Lower leg skin (tissue), 4 donors: ENCODE results near the gene SUB1. TPM values are rescaled to one million over a fixed set of nuclear protein-coding genes. Genes with fewer than 3 reads are reported as not detected.
"Not testable (repeated sequence)": the region's sequence is repeated elsewhere in the genome, so short reads cannot be mapped to it uniquely, and the experiment has no call there.

Experiments
- DNase-seq, 2 donors: peaks; one replicate each; pipeline ENCODE4 v3.0.0-alpha.2; 2019; ENCODE audit warnings: low spot score in 2 of 2
- H3K4me3 ChIP-seq: fragments of 200-600 bp; sonication (generic); 2 replicates; pipeline ENCODE4 v1.5.1; 2017; ENCODE audit warnings: mild to moderate bottlenecking, low read depth; ENCODE audit not compliant: poor library complexity, severe bottlenecking
- POLR2A ChIP-seq, 2 donors: fragments of 450-650 bp; IDR thresholded peaks; one replicate each; pipeline ENCODE4 v1.6.1; 2016 to 2017; ENCODE audit warnings: antibody characterized with exemption in 2 of 2, mild to moderate bottlenecking in 1 of 2, moderate library complexity in 1 of 2
- WGBS, 2 donors: methylation state at CpG; one replicate each; pipeline ENCODE4 v1.1.5; 2018; 5-methylcytosine and 5-hydroxymethylcytosine counted together
- intact Hi-C: fragments of 100-400 bp; cut with DNase I; formaldehyde crosslinking; loops from one replicate; pipeline ENCODE4 v1.15.0; 2023; ENCODE audit warnings: low total_unique reads
- total RNA-seq, 4 donors: library from RNA; depleted of rRNA; stranded (reverse); fragments of >200 nt; gene quantifications; one replicate each; pipeline ENCODE4 v1.1.0, GENCODE V29; 2016
- TF ChIP-seq, protein P1 (sequence below), 3 donors: fragments of 450-650 bp; IDR thresholded peaks; one replicate each; pipeline ENCODE4 v1.5.1; 2016; ENCODE audit warnings: antibody characterized with exemption in 3 of 3, mild to moderate bottlenecking in 3 of 3, moderate library complexity in 2 of 3

The SUB1 gene
- total RNA-seq, 4 donors from 2014 or later: 63.0 to 137 (median 102) TPM

DNA sequence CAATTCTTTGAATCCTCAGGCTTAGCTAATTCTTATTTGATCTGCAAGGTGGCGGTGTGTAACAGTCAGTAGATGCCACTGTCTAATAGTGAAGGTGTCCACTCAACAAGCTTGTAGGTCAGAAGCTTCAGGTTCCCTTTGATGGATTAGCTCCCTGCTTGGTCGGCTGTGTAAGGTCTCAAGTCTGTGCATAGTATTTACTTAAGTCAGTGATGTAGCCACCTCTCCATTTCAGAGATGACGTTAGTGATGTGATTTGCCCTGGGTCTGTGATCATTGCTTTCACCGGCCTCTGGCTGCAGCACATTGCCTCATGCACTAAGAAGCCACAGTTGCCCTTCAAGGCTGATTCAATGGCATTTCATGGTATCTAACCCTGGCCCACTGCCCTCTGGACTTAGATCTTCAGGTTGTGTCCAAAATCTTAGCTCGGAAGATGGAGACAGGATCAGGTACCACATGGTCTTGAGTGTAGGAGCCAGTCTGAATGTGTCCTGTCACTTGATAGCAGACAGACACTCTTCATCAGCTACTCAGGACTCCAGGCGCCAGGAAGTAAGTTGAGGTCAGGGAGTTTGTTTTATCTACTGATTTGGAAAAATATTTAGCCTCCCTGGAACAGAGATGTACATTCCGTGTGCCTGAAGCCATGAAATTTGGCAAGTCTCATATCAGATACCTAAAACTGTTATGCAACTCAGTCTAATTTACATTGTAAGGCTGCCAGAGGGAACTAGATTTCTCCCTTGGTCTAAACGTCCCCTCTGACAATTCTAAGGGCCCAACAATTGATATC is 42.9 kb downstream of the SUB1 start:
- TF ChIP-seq, protein P1, sequence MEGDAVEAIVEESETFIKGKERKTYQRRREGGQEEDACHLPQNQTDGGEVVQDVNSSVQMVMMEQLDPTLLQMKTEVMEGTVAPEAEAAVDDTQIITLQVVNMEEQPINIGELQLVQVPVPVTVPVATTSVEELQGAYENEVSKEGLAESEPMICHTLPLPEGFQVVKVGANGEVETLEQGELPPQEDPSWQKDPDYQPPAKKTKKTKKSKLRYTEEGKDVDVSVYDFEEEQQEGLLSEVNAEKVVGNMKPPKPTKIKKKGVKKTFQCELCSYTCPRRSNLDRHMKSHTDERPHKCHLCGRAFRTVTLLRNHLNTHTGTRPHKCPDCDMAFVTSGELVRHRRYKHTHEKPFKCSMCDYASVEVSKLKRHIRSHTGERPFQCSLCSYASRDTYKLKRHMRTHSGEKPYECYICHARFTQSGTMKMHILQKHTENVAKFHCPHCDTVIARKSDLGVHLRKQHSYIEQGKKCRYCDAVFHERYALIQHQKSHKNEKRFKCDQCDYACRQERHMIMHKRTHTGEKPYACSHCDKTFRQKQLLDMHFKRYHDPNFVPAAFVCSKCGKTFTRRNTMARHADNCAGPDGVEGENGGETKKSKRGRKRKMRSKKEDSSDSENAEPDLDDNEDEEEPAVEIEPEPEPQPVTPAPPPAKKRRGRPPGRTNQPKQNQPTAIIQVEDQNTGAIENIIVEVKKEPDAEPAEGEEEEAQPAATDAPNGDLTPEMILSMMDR (IDR thresholded peaks at IDR 0.05): no peak
- TF ChIP-seq POLR2A (IDR thresholded peaks at IDR 0.05): no peak
- DNase-seq: no peak
- WGBS, 2 donors: 56 to 64% methylated on average over 8 of the region's 8 CpGs
- intact Hi-C loops: no loop called here
- H3K4me3 ChIP-seq: no peak overlapping the region

DNA sequence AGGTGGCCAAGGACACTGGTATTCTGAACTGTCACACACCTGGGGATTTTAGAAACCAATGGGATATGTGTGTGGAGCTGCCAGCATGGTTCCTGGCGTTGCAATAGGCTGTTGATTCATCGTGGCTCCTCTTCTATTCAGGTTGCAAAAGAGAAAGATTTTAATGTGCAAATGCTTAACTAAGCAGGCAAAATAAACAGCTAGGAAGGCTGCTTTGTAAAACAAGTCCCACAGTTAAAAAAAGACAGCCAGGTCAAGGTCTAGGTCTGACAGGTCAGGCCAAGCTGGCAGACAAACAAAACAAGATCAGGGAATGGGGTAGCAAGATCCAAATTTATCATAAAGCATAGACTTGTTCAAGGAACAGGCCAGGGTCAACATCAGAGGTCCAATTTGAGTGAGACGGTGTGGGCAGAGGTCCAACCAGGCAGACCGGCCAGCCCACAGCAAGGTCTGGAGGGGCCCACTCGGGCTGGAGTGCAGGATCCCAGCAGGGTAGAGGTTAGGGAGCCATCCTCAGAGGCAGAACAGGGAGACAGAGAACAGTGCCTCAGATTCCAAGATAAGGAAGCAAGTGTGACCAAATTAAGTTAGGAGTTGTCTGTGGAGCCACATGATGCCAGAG is 45.6 kb downstream of the SUB1 start:
- H3K4me3 ChIP-seq: no peak overlapping the region
- DNase-seq: no peak
- 76 to 80% methylated on average over 5 of the region's 5 CpGs for WGBS, 2 donors
- intact Hi-C loops: no loop called here
- TF ChIP-seq, protein P1 (IDR thresholded peaks at IDR 0.05): no peak

DNA sequence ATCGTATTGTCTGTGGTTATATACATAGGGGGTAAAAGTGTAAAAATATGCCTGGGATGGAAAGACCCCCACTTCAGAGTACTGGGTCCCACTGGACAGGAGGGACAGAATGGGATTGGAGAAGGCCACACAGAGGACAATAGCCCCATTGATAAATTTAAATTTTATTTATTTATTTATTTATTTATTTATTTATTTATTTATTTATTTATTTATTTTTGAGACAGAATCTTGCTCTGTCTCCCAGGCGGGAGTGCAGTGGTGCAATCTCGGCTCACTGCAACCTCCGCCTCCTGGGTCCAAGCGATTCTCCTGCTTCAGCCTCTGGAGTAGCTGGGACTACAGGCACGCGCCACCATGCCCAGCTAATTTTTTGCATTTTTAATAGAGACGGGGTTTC is 47.7 kb downstream of the SUB1 start:
- H3K4me3 ChIP-seq, DNase-seq, intact Hi-C loops: not testable (repeated sequence)
- WGBS, 2 donors: 93 to 98% methylated on average over 8 of the region's 8 CpGs

DNA sequence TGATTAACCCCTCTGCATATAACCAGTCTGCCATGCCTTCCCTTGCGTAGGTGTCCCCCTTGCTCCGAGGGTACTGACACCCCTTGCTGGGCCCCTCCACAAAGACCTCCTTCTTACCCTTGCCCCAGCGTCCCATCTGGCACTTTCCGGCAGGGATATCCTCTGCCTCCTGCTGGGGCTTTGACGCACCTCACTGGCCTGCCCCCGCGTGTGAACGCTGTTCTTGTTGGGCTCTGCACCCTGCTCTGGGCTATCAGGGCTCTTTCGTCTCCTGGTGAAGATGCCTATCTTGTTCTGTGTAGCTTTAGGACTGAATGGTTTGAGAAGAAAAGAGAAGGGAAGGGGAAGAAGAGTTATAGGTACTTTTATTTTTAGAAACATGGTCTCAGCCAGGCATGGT is 53.0 kb downstream of the SUB1 start:
- TF ChIP-seq, protein P1 (IDR thresholded peaks at IDR 0.05): no peak
- no peak for TF ChIP-seq POLR2A (IDR thresholded peaks at IDR 0.05)
- WGBS, 2 donors: 89 to 92% methylated on average over 9 of the region's 9 CpGs
- no peak for DNase-seq
- no peak overlapping the region for H3K4me3 ChIP-seq
- intact Hi-C loops: no loop called here

DNA sequence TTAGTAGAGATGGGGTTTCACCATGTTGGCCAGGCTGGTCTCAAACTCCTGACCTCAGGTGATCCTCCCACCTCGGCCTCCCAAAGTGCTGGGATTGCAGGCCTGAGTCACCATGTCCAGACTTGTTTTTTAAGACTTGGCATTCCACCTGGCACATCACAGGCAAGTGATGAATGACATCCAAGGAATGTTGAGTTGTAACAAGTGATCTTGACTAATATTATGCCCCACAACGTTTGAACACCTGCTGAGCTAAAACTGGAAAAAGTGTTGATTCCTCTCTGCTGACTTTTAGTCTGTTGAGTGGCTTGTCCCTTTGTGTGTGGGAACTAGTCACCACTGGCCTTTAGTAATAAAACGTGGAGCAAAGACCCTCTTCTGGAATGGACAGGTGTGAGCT is 54.6 kb downstream of the SUB1 start:
- TF ChIP-seq POLR2A (IDR thresholded peaks at IDR 0.05): no peak
- TF ChIP-seq, protein P1 (IDR thresholded peaks at IDR 0.05): no peak
- no peak overlapping the region for H3K4me3 ChIP-seq
- intact Hi-C loops: no loop called here
- 44 to 49% methylated on average over 3 of the region's 3 CpGs for WGBS, 2 donors
- no peak for DNase-seq

DNA sequence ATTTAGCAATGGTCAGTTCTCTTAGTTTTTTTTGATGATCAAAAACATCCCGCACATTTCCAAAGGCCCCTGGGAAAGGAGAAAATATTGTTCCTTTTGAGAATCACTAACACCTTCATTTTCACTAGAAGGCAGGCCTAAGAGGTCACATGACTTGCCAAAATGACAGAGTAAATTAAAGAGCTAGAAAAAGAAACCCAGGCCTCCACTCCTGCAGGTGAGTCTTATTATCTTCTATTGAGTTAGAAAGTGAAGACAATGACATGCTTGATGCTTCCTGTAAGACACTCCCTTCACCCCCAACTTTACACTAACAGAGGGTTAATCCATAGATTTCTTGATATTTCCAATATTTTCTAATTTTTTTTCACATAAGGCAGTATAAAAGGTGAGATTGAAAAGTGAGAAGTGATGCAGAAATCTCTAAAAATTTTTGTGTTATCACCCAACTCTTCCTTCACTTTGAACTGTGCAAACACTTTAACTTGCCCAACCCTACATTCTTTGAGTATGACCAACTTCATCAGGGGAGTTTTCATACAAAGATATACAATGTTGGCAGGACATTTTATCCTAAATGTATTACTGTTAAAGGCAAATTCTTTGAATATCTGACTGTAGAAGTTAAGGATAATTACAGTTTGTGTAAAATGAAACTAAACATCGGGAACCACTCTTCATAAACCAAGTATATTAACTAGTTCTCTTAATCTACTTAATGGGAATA is 57.1 kb downstream of the SUB1 start:
- TF ChIP-seq, protein P1 (IDR thresholded peaks at IDR 0.05): no peak
- TF ChIP-seq POLR2A (IDR thresholded peaks at IDR 0.05): no peak
- intact Hi-C loops: no loop called here
- DNase-seq: no peak
- WGBS, 2 donors: 75 to 85% methylated on average over 2 of the region's 2 CpGs
- H3K4me3 ChIP-seq: no peak overlapping the region
